ENCODE results near the gene UTF1.

The UTF1 gene

DNA sequence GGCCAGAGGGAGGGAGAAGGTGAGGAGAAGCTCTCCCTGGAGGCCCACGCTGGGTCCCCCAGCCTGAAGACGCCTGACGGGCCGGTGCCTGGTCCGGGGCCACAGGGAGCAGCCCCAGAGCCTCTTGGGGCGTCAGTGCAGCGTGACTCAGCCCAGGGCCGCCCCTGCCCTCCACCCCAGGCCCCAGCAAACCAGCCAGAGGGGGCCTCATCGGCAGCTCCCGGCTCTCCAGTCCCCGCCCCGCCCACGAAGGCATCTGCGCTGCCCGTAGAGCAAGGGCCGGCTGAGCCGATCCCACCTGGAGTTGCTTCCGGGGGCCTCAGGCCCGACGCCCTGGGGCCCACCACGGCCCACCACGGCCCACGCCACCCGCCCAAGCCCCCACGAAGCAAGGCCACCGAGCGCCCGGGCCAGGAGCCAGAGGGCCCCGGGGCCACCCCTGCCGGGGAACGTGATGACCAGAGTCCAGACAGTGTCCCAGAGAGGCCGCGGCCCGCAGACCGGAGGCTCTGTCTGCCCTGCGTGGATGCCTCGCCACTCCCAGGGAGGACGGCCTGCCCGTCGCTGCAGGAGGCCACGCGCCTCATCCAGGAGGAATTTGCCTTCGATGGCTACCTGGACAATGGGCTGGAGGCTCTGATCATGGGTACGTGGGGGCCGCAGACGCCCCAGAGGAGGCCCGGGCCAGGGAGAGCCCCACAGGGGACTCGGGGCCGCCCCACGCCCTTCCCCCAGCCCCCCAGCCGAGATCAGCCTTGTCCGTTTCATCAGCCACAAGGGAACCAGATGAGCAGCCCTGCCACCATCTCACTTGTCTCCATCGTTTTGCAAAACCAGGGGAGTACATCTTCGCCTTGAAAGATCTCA is 31.2 kb upstream of the UTF1 start:
- Histone ChIP-seq H3K4me3 (ENCODE audit: low read depth, low read length) (no peak overlapping the region), H3K36me3 (no peaks in the 10 kb centered on the region), H3K4me1 (no peaks in the 10 kb centered on the region), H3K27me3 (peaks cover 48% of the 10 kb centered on the region), H3K9me3 (no peaks in the 10 kb centered on the region)
- TF ChIP-seq, protein P1, sequence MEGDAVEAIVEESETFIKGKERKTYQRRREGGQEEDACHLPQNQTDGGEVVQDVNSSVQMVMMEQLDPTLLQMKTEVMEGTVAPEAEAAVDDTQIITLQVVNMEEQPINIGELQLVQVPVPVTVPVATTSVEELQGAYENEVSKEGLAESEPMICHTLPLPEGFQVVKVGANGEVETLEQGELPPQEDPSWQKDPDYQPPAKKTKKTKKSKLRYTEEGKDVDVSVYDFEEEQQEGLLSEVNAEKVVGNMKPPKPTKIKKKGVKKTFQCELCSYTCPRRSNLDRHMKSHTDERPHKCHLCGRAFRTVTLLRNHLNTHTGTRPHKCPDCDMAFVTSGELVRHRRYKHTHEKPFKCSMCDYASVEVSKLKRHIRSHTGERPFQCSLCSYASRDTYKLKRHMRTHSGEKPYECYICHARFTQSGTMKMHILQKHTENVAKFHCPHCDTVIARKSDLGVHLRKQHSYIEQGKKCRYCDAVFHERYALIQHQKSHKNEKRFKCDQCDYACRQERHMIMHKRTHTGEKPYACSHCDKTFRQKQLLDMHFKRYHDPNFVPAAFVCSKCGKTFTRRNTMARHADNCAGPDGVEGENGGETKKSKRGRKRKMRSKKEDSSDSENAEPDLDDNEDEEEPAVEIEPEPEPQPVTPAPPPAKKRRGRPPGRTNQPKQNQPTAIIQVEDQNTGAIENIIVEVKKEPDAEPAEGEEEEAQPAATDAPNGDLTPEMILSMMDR (IDR thresholded peaks at IDR 0.05; ENCODE audit: low read depth, low read length), result no peak
- no peak for DNase-seq

- Histone ChIP-seq H3K36me3 (no peaks in the 10 kb centered on the region), H3K4me1 (no peaks in the 10 kb centered on the region), H3K27me3 (peaks cover 50% of the 10 kb centered on the region), H3K4me3 (ENCODE audit: low read depth, low read length) (no peak overlapping the region), H3K9me3 (no peaks in the 10 kb centered on the region)
- TF ChIP-seq, protein P1 (IDR thresholded peaks at IDR 0.05; ENCODE audit: low read depth, low read length), result no peak
- DNase-seq, result no peak
These were observed 30.5 kb upstream of the UTF1 start for GRCh38 chr10:133199488-133199885.

DNA sequence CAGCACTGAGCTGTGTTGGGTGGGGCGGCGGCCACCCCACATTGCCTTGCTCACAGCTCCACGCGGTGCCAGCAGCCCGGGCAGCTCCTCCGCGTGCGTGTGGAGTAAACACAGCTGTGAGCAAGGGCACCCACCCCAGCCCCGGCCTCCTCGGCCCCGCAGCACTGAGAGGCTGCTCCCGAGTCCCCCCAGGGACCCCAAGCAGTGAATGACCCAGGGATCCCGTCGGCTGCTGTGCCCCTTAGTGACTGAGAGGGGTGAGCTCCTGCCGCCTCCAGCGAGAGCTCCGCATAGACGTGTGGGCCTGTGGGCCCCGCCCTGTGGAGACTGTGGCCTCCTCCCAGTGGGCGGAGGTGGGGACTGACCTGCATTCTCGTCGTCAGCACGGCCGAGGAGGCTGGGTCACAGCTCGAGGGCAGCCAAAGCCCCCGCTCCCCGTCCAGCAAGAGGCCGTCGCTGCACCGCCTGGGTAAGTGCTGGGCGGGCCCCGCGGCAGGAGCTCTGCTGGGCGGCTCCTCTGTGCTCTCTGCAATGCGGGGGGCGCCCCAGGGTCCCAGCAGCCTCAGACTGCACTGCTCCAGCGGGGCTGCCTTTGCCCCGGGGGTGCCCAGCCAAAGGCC is 29.9 kb upstream of the UTF1 start:
- TF ChIP-seq, protein P1 (IDR thresholded peaks at IDR 0.05; ENCODE audit: low read depth, low read length), result no peak
- Histone ChIP-seq H3K36me3 (no peaks in the 10 kb centered on the region), H3K4me1 (no peaks in the 10 kb centered on the region)

DNA sequence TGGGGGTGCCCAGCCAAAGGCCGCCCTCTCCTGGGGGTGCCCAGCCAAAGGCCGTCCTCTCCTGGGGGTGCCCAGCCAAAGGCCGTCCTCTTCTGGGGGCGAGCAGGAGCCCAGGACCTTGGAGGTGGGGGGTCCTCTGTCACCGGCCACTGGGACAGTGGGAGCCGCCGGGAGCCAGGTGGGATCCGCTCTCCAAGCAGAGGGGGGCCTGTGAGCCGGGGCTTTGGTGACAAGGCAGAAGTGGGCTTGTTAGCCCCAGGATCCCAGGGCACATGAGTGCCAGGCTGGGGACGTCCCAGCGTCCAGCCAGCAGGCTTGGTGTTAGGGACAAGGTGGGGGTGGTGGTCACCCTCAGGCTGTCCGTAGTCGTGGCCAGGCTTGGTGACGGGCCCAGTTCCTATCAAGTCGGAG is 29.4 kb upstream of the UTF1 start:
- Histone ChIP-seq H3K9me3 (no peaks in the 10 kb centered on the region), H3K36me3 (no peaks in the 10 kb centered on the region), H3K4me3 (ENCODE audit: low read depth, low read length) (no peak overlapping the region), H3K27me3 (peaks cover 52% of the 10 kb centered on the region), H3K4me1 (no peaks in the 10 kb centered on the region)
- DNase-seq, result no peak
- TF ChIP-seq, protein P1 (IDR thresholded peaks at IDR 0.05; ENCODE audit: low read depth, low read length), result no peak

More for the DNA sequence above, 29.9 kb upstream of the UTF1 start:
- DNase-seq, result no peak
- Histone ChIP-seq H3K4me3 (ENCODE audit: low read depth, low read length) (no peak overlapping the region), H3K27me3 (peaks cover 48% of the 10 kb centered on the region), H3K9me3 (no peaks in the 10 kb centered on the region)

GRCh38 chr10:133201151-133201947 is 28.7 kb upstream of the UTF1 start:
- H3K27me3 ChIP-seq, result peaks cover 52% of the 10 kb centered on the region
- H3K36me3 ChIP-seq, result no peaks in the 10 kb centered on the region
- H3K4me1 ChIP-seq, result no peaks in the 10 kb centered on the region
- no peak overlapping the region for H3K4me3 ChIP-seq (ENCODE audit: low read depth, low read length)
- no peak for DNase-seq
- TF ChIP-seq, protein P1 (IDR thresholded peaks at IDR 0.05; ENCODE audit: low read depth, low read length), result no peak
- no peaks in the 10 kb centered on the region for H3K9me3 ChIP-seq

All from BE2C (cell line).